IMR-90 (cell line): ENCODE data around the gene BLVRA. TPM values are rescaled to one million over a fixed set of nuclear protein-coding genes. Genes with fewer than 3 reads are reported as not detected.

Experiments
- ATAC-seq: fragments of 200-7000 bp; cut with Tn5 transposase; 2 replicates; pipeline ENCODE4 v1.9.1; 2020; ENCODE audit warnings: low read depth, mild to moderate bottlenecking, moderate library complexity
- BruUV-seq: library from RNA; stranded (reverse); fragments of 400-500 nt; replicated peaks from 2 replicates; lab custom pipeline; 2021; lab: Mats Ljungman, UMichigan
- CTCF ChIA-PET: fragments of 300-600 bp; formaldehyde crosslinking; extraction: SDS; loops from one replicate; lab custom pipeline; 2021; ENCODE audit warnings: antibody characterized with exemption; lab: Yijun Ruan, JAX
- POLR2A ChIA-PET: fragments of 300-600 bp; sonication (Branson Sonifier 250); formaldehyde crosslinking; loops from one replicate; lab custom pipeline; 2022; ENCODE audit warnings: antibody characterized with exemption; ENCODE audit not compliant: unreplicated experiment; lab: Charles Lee
- DNase-seq: peaks from one replicate; pipeline ENCODE4 v3.0.0; 2013
- H2AFZ ChIP-seq: replicated peaks from 2 replicates; pipeline ENCODE3; 2013; ENCODE audit warnings: low read length, mild to moderate bottlenecking; ENCODE audit not compliant: poor library complexity
- H2AK5ac ChIP-seq: 2 replicates; pipeline ENCODE4 v1.6.1; 2013; ENCODE audit warnings: low read depth, low read length, inconsistent platforms
- H2AK9ac ChIP-seq: replicated peaks from 2 replicates; pipeline ENCODE3; 2013; ENCODE audit warnings: mild to moderate bottlenecking, low read depth, low read length, moderate library complexity; ENCODE audit not compliant: poor library complexity
- H2BK120ac ChIP-seq: 2 replicates; pipeline ENCODE4 v1.6.1; 2013; ENCODE audit warnings: low read depth, low read length, inconsistent platforms
- H2BK15ac ChIP-seq: 3 replicates; pipeline ENCODE4 v1.6.1; 2013; ENCODE audit warnings: low read depth, low read length, inconsistent platforms
- H2BK20ac ChIP-seq: 2 replicates; pipeline ENCODE4 v1.6.1; 2013; ENCODE audit warnings: low read depth, mild to moderate bottlenecking, inconsistent platforms, low read length, moderate library complexity
- H2BK5ac ChIP-seq: 2 replicates; pipeline ENCODE4 v1.6.1; 2013; ENCODE audit warnings: mild to moderate bottlenecking, low read depth, low read length, inconsistent platforms; ENCODE audit not compliant: poor library complexity, severe bottlenecking
- H3K14ac ChIP-seq: replicated peaks from 2 replicates; pipeline ENCODE4 v1.6.1; 2013; ENCODE audit warnings: low read depth, low read length, inconsistent platforms
- H3K18ac ChIP-seq: 2 replicates; pipeline ENCODE4 v1.6.1; 2013; ENCODE audit warnings: low read depth, low read length, control low read depth
- H3K23ac ChIP-seq: 2 replicates; pipeline ENCODE4 v1.6.1; 2013; ENCODE audit warnings: low read depth, low read length, inconsistent platforms
- H3K27ac ChIP-seq: 2 replicates; pipeline ENCODE4 v1.5.1; 2013; ENCODE audit warnings: mild to moderate bottlenecking, control low read depth, low read length; ENCODE audit not compliant: insufficient read depth
- H3K27me3 ChIP-seq: 2 replicates; pipeline ENCODE4 v1.6.1; 2013; ENCODE audit warnings: low read length; ENCODE audit not compliant: control insufficient read depth, insufficient read depth
- H3K36me3 ChIP-seq: 2 replicates; pipeline ENCODE4 v1.6.1; 2013; ENCODE audit warnings: low read length, mixed read lengths; ENCODE audit not compliant: control insufficient read depth, insufficient read depth
- H3K4ac ChIP-seq: 2 replicates; pipeline ENCODE4 v1.6.1; 2013; ENCODE audit warnings: low read depth, low read length, inconsistent platforms
- H3K4me1 ChIP-seq: 2 replicates; pipeline ENCODE4 v1.6.1; 2013; ENCODE audit warnings: low read length, mixed read lengths; ENCODE audit not compliant: control insufficient read depth, insufficient read depth
- H3K4me2 ChIP-seq: 2 replicates; pipeline ENCODE4 v1.6.1; 2013; ENCODE audit warnings: low read depth, mild to moderate bottlenecking, control low read depth, low read length, moderate library complexity
- H3K4me3 ChIP-seq: 2 replicates; pipeline ENCODE4 v1.5.1; 2013; ENCODE audit warnings: low read depth, mild to moderate bottlenecking, control low read depth, low read length, moderate library complexity; ENCODE audit not compliant: insufficient read depth
- H3K56ac ChIP-seq: 2 replicates; pipeline ENCODE4 v1.6.1; 2013; ENCODE audit warnings: low read length, inconsistent platforms; ENCODE audit not compliant: insufficient read depth; ENCODE audit errors: extremely low read depth
- H3K79me1 ChIP-seq, 2 experiments: 2 replicates each; pipeline ENCODE4 v1.6.1; 2013; ENCODE audit warnings: low read length in 2 of 2, inconsistent platforms in 1 of 2, low read depth in 1 of 2
- H3K9ac ChIP-seq: 2 replicates; pipeline ENCODE4 v1.6.1; 2013; ENCODE audit warnings: low read depth, low read length, control low read depth
- H3K9me1 ChIP-seq: 2 replicates; pipeline ENCODE4 v1.6.1; 2013; ENCODE audit warnings: low read length, inconsistent platforms; ENCODE audit not compliant: insufficient read depth
- H3K9me3 ChIP-seq: 2 replicates; pipeline ENCODE4 v1.6.1; 2013; ENCODE audit warnings: low read length; ENCODE audit not compliant: control insufficient read depth, insufficient read depth
- H4K20me1 ChIP-seq: 2 replicates; pipeline ENCODE4 v1.6.1; 2013; ENCODE audit warnings: low read length, inconsistent platforms; ENCODE audit not compliant: insufficient read depth
- H4K5ac ChIP-seq: 2 replicates; pipeline ENCODE4 v1.6.1; 2013; ENCODE audit warnings: mild to moderate bottlenecking, low read depth, low read length, control low read depth
- H4K8ac ChIP-seq, 2 experiments: 2 replicates each; pipeline ENCODE4 v1.6.1; 2013; ENCODE audit warnings: low read depth in 2 of 2, low read length in 2 of 2, control low read depth in 1 of 2, inconsistent platforms in 1 of 2
- H4K91ac ChIP-seq: 2 replicates; pipeline ENCODE4 v1.6.1; 2013; ENCODE audit warnings: low read depth, low read length, inconsistent platforms; ENCODE audit not compliant: insufficient read depth
- BHLHE40 ChIP-seq: fragments of 150-350 bp; IDR thresholded peaks from 2 replicates; pipeline ENCODE4 v1.6.1; 2016; ENCODE audit warnings: mild to moderate bottlenecking, low read depth, low read length
- CEBPB ChIP-seq: IDR thresholded peaks from 2 replicates; pipeline ENCODE4 v1.6.1; 2012; ENCODE audit warnings: low read depth, low read length, improper control_type of control experiment
- CHD1 ChIP-seq: IDR thresholded peaks from 2 replicates; pipeline ENCODE4 v1.6.1; 2012; ENCODE audit warnings: low read depth, low read length, improper control_type of control experiment
- MXI1 ChIP-seq: IDR thresholded peaks from 2 replicates; pipeline ENCODE4 v1.6.1; 2012; ENCODE audit warnings: low read depth, mild to moderate bottlenecking, low read length, moderate library complexity, borderline replicate concordance
- NFE2L2 ChIP-seq: fragments of 150-350 bp; IDR thresholded peaks from 2 replicates; pipeline ENCODE4 v1.6.1; 2016; ENCODE audit warnings: low read depth, mild to moderate bottlenecking, low read length
- RCOR1 ChIP-seq: IDR thresholded peaks from 2 replicates; pipeline ENCODE4 v1.6.1; 2012; ENCODE audit warnings: mild to moderate bottlenecking, low read length, improper control_type of control experiment; ENCODE audit not compliant: insufficient replicate concordance
- RFX5 ChIP-seq: IDR thresholded peaks from 2 replicates; pipeline ENCODE4 v1.8.0; 2012; ENCODE audit warnings: low read depth, mild to moderate bottlenecking, low read length, moderate library complexity
- SMC3 ChIP-seq: fragments of 150-350 bp; IDR thresholded peaks from 2 replicates; pipeline ENCODE4 v1.6.1; 2016; ENCODE audit warnings: low read depth, mild to moderate bottlenecking, antibody characterized with exemption, low read length, moderate library complexity
- USF2 ChIP-seq: fragments of 150-350 bp; IDR thresholded peaks from 2 replicates; pipeline ENCODE4 v1.6.1; 2017; ENCODE audit warnings: mild to moderate bottlenecking, antibody characterized with exemption, low read length, low read depth
- WGBS, 2 experiments: methylation state at CpG; one replicate each; pipeline versions ENCODE4 v1.1.5 to v1.1.7; 2013; ENCODE audit warnings: missing lambda C conversion rate in 2 of 2; ENCODE audit not compliant: insufficient read length in 1 of 2; ENCODE audit errors: extremely low coverage in 2 of 2; 5-methylcytosine and 5-hydroxymethylcytosine counted together
- dilution Hi-C: fragments of 300-500 bp; cut with HindIII; formaldehyde crosslinking; loops from one replicate; pipeline ENCODE4 v1.14.3; 2018; ENCODE audit warnings: low sequenced_read_pairs; ENCODE audit not compliant: unreplicated experiment
- in situ Hi-C: fragments of 300-500 bp; cut with MboI; formaldehyde crosslinking; loops from 3 replicates; pipeline ENCODE4 v1.14.3; 2019; ENCODE audit warnings: low sequenced_read_pairs, inconsistent platforms, mixed read lengths
- intact Hi-C: fragments of 100-400 bp; cut with micrococcal nuclease; formaldehyde crosslinking; loops from 2 replicates; pipeline ENCODE4 v1.10.0; 2022
- polyA plus RNA-seq, 3 experiments: library from polyadenylated mRNA; depleted of rRNA; stranded (reverse); fragments of >200 nt; gene quantifications; 2 replicates each; pipeline ENCODE4 v1.2.3, GENCODE V29; 2012; ENCODE audit warnings: low replicate concordance in 1 of 3
- total RNA-seq: library from RNA; depleted of rRNA; stranded (reverse); fragments of >200 nt; gene quantifications from 2 replicates; pipeline ENCODE4 v1.2.3, GENCODE V29; 2012

BLVRA gene
- total and polyA plus RNA-seq, 2 of the 4 experiments (the other 2 are of a cell fraction) = 32.3 to 47.1 TPM

- in situ Hi-C loops (loop anchor here (25.0 kb wide), 1 partner anchor 906 kb away; the partner anchor contains the start of genes MRPL32 and PSMA2), intact Hi-C loops (no loop called here)
- no peaks in the 10 kb centered on the region for H3K79me1 ChIP-seq
These were observed 84.8 kb downstream of the BLVRA start for GRCh38 chr7:43843296-43843695.

More at GRCh38 chr7:43843296-43843695, 84.8 kb downstream of the BLVRA start:
- no peak overlapping the region for H2AFZ ChIP-seq
- H3K4me3 ChIP-seq = no peak overlapping the region
- H3K23ac ChIP-seq = no peak overlapping the region
- H2AK9ac ChIP-seq = no peak overlapping the region
- no peak overlapping the region for H4K5ac ChIP-seq
- no TSS peak for BruUV-seq
- no peak for DNase-seq
- H2BK15ac ChIP-seq = no peak overlapping the region
- no peaks in the 10 kb centered on the region for H3K36me3 ChIP-seq
- no peaks in the 10 kb centered on the region for H4K20me1 ChIP-seq
- no peak overlapping the region for H2AK5ac ChIP-seq
- H3K9me1 ChIP-seq = no peaks in the 10 kb centered on the region
- TF ChIP-seq MXI1 (no peak), RFX5 (no peak), USF2 (no peak), CEBPB (no peak), NFE2L2 (no peak), CHD1 (no peak), RCOR1 (no peak), BHLHE40 (no peak), SMC3 (no peak)
- no peak overlapping the region for H2BK20ac ChIP-seq
- H3K9ac ChIP-seq = no peak overlapping the region
- no peak overlapping the region for H3K4ac ChIP-seq
- H2BK120ac ChIP-seq = no peak overlapping the region
- no peak overlapping the region for H3K27ac ChIP-seq
- H3K27me3 ChIP-seq = no peaks in the 10 kb centered on the region
- H3K4me2 ChIP-seq = no peak overlapping the region
- POLR2A ChIA-PET = no interaction called here
- WGBS, 2 experiments = 90% methylated on average over 3 of the region's 4 CpGs; no CpG with 5 or more reads in 1 of the 2 experiments
- no peak overlapping the region for H2BK5ac ChIP-seq
- CTCF ChIA-PET = no interaction called here
- no peak overlapping the region for H4K8ac ChIP-seq
- no peak overlapping the region for H3K18ac ChIP-seq
- dilution Hi-C loops = no loop called here
- no peak overlapping the region for H3K14ac ChIP-seq
- no peaks in the 10 kb centered on the region for H3K9me3 ChIP-seq
- H3K56ac ChIP-seq = no peak overlapping the region
- H3K4me1 ChIP-seq = no peaks in the 10 kb centered on the region
- no peak for ATAC-seq
- H4K91ac ChIP-seq = no peak overlapping the region
